BJ (cell line): Measurements from ENCODE around the gene PTCD1. TPM values are rescaled to one million over a fixed set of nuclear protein-coding genes. Genes with fewer than 3 reads are reported as not detected.
"Not testable (repeated sequence)": the region's sequence is repeated elsewhere in the genome, so short reads cannot be mapped to it uniquely, and the experiment has no call there.

Experiments used
- CTCF ChIA-PET: fragments of 350-600 bp; formaldehyde crosslinking; extraction: SDS; loops from one replicate; lab custom pipeline; 2021; ENCODE audit warnings: antibody characterized with exemption, inconsistent platforms; lab: Yijun Ruan, JAX
- POLR2A ChIA-PET: fragments of 300-600 bp; sonication (Branson Sonifier 250); formaldehyde crosslinking; extraction: SDS; loops from one replicate; lab custom pipeline; 2021; ENCODE audit warnings: antibody characterized with exemption; lab: Charles Lee
- DNase-seq: peaks from one replicate; pipeline ENCODE4 v3.0.0-alpha.2; 2011; ENCODE audit warnings: low read depth
- H3K27me3 ChIP-seq: 2 replicates; pipeline ENCODE4 v1.6.0; 2011; ENCODE audit warnings: low read length; ENCODE audit not compliant: control insufficient read depth, insufficient read depth
- H3K36me3 ChIP-seq: 2 replicates; pipeline ENCODE4 v1.5.1; 2011; ENCODE audit warnings: low read length; ENCODE audit not compliant: control insufficient read depth, insufficient read depth
- H3K4me3 ChIP-seq: 2 replicates; pipeline ENCODE4 v1.5.1; 2011; ENCODE audit warnings: low read depth, mild to moderate bottlenecking, control low read depth, low read length
- CTCF ChIP-seq: IDR thresholded peaks from 2 replicates; pipeline ENCODE4 v1.5.1; 2011; ENCODE audit warnings: low read depth, mild to moderate bottlenecking, control low read depth, inconsistent platforms, low read length, moderate library complexity; ENCODE audit not compliant: insufficient read depth
- polyA plus RNA-seq: library from polyadenylated mRNA; depleted of rRNA; stranded (reverse); fragments of >200 nt; gene quantifications from 2 replicates; pipeline ENCODE4 v1.2.3, GENCODE V29; 2011

Gene PTCD1
- polyA plus RNA-seq, 1 experiment = 3.5 TPM

GRCh38 chr7:99419323-99420021 is 19.1 kb downstream of the PTCD1 start:
- ChIA-PET POLR2A (no interaction called here), CTCF (interaction anchor here (0.8 to 1.4 kb wide), 2 partner anchors 9 to 10 kb away, joined by 3 to 4 read pairs; partner anchors contain the start of gene BUD31)
- Histone ChIP-seq H3K36me3 (peaks cover 44% of the 10 kb centered on the region), H3K27me3 (no peaks in the 10 kb centered on the region), H3K4me3 (no peak overlapping the region)
- DNase-seq = no peak
- no peak for TF ChIP-seq CTCF

GRCh38 chr7:99418260-99418659 is 20.3 kb downstream of the PTCD1 start:
- Histone ChIP-seq H3K27me3 (no peaks in the 10 kb centered on the region), H3K36me3 (peaks cover 36% of the 10 kb centered on the region), H3K4me3 (no peak overlapping the region)
- DNase-seq = no peak
- no peak for TF ChIP-seq CTCF
- ChIA-PET POLR2A (no interaction called here), CTCF (interaction anchor here (1.1 kb wide), 1 partner anchor 58 kb away, joined by 4 read pairs; no protein-coding TSS in a partner anchor)

DNA sequence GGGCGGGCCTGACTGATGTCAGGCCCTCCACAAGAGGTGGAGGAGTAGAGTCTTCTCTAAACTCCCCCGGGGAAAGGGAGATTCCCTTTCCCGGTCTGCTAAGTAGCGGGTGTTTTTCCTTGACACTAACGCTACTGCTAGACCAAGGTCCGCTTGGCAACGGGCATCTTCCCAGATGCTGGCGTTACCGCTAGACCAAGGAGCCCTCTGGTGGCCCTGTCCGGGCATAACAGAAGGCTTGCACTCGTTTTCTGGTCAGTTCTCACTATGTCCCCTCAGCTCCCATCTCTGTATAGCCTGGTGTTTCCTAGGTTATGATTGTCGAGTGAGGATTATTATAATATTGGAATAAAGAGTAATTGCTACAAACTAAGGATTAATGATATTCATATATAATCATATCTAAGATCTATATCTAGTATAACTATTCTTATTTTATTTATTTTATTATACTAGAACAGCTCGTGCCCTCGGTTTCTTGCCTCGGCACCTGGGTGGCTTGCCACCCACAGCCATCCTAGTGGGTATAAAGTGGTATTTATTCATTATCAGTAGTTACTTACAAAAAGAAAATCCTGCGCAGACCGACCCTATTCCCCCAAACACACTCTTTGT is 23.0 kb downstream of the PTCD1 start:
- peaks cover 45% of the 10 kb centered on the region for H3K36me3 ChIP-seq
- DNase-seq, H3K4me3 ChIP-seq, POLR2A ChIA-PET, H3K27me3 ChIP-seq: not testable (repeated sequence)
- TF ChIP-seq CTCF = peak; percentile 65
- CTCF ChIA-PET = interaction anchor here (0.6 to 1.4 kb wide), 11 partner anchors 9 to 77 kb away, joined by 3 to 7 read pairs (median 3); no protein-coding TSS in a partner anchor

DNA sequence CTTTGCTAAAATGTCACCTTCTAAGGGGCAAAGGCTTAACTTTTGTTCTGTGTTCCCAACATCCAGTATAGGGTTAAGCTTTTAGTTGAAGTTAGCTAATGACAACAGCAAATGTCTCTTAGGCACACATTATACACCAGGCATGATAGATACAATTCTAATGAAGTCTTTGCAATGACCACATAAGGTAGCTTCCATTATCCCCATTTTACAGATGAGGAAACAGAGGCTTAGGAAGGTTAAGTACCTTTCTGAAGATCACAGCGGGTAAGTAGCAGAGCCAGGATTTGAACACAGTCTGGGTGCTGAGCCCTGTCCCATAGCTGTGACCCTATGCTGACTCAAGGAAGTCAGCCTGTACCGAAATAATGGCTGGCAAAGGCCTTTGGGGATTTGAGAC is 28.0 kb downstream of the PTCD1 start:
- no peak for TF ChIP-seq CTCF
- H3K36me3 ChIP-seq = peaks cover 17% of the 10 kb centered on the region
- ChIA-PET CTCF (interaction anchor here (0.7 to 1.3 kb wide), 2 partner anchors 10 to 799 kb away, joined by 3 read pairs; no protein-coding TSS in a partner anchor), POLR2A (no interaction called here)
- no peaks in the 10 kb centered on the region for H3K27me3 ChIP-seq
- no peak for DNase-seq
- H3K4me3 ChIP-seq = no peak overlapping the region

GRCh38 chr7:99409806-99410205 is 28.8 kb downstream of the PTCD1 start:
- DNase-seq = no peak
- CTCF ChIA-PET = interaction anchor here (1.3 kb wide), 1 partner anchor 10 kb away, joined by 3 read pairs; no protein-coding TSS in a partner anchor
- POLR2A ChIA-PET = no interaction called here
- Histone ChIP-seq H3K36me3 (peaks cover 16% of the 10 kb centered on the region), H3K27me3 (no peaks in the 10 kb centered on the region), H3K4me3 (peak overlapping the region; percentile 67)
- no peak for TF ChIP-seq CTCF
